ENCODE results near the gene TOP2B.

Gene TOP2B

GRCh38 chr3:25589783-25590258 is 74.9 kb downstream of the TOP2B start:
- Histone ChIP-seq H3K4me3 (ENCODE audit: low read length) (no peak overlapping the region), H4K20me1 (ENCODE audit: insufficient read depth, low read length) (no peaks in the 10 kb centered on the region), H3K36me3 (replicated peaks; ENCODE audit: low read depth, low read length) (no peaks in the 10 kb centered on the region), H2AFZ (ENCODE audit: low read depth, low read length) (no peak overlapping the region), H3K9ac (ENCODE audit: low read length) (no peak overlapping the region), H3K4me1 (ENCODE audit: low read length) (no peaks in the 10 kb centered on the region), H3K9me3 (ENCODE audit: insufficient read depth, low read length) (no peaks in the 10 kb centered on the region), H3K4me2 (ENCODE audit: low read length) (no peak overlapping the region), H3K27ac (ENCODE audit: low read length) (no peak overlapping the region), H3K27me3 (ENCODE audit: low read depth, low read length) (no peaks in the 10 kb centered on the region), H3K79me2 (ENCODE audit: low read length) (no peaks in the 10 kb centered on the region)
- no peak for TF ChIP-seq CTCF (IDR thresholded peaks at IDR 0.05; ENCODE audit: low read depth, low read length)
- TF ChIP-seq EZH2phosphoT487 (IDR thresholded peaks at IDR 0.05; ENCODE audit: low read depth): no peak

- Histone ChIP-seq H3K9ac (ENCODE audit: low read length) (no peak overlapping the region), H3K27me3 (ENCODE audit: low read depth, low read length) (no peaks in the 10 kb centered on the region), H3K27ac (ENCODE audit: low read length) (no peak overlapping the region), H3K9me3 (ENCODE audit: insufficient read depth, low read length) (no peaks in the 10 kb centered on the region), H4K20me1 (ENCODE audit: insufficient read depth, low read length) (no peaks in the 10 kb centered on the region), H3K79me2 (ENCODE audit: low read length) (no peaks in the 10 kb centered on the region), H3K4me3 (ENCODE audit: low read length) (no peak overlapping the region), H3K36me3 (replicated peaks; ENCODE audit: low read depth, low read length) (no peaks in the 10 kb centered on the region), H3K4me2 (ENCODE audit: low read length) (no peak overlapping the region), H3K4me1 (ENCODE audit: low read length) (no peaks in the 10 kb centered on the region), H2AFZ (ENCODE audit: low read depth, low read length) (no peak overlapping the region)
- TF ChIP-seq CTCF (IDR thresholded peaks at IDR 0.05; ENCODE audit: low read depth, low read length) (no peak), EZH2phosphoT487 (IDR thresholded peaks at IDR 0.05; ENCODE audit: low read depth) (no peak)
Measured at GRCh38 chr3:25589104-25589782, 75.5 kb downstream of the TOP2B start.

GRCh38 chr3:25588441-25589103 is 76.1 kb downstream of the TOP2B start:
- H4K20me1 ChIP-seq (ENCODE audit: insufficient read depth, low read length): no peaks in the 10 kb centered on the region
- H3K36me3 ChIP-seq (replicated peaks; ENCODE audit: low read depth, low read length): no peaks in the 10 kb centered on the region
- no peak overlapping the region for H3K9ac ChIP-seq (ENCODE audit: low read length)
- TF ChIP-seq CTCF (IDR thresholded peaks at IDR 0.05; ENCODE audit: low read depth, low read length): no peak
- TF ChIP-seq EZH2phosphoT487 (IDR thresholded peaks at IDR 0.05; ENCODE audit: low read depth): no peak
- no peak overlapping the region for H3K27ac ChIP-seq (ENCODE audit: low read length)
- no peaks in the 10 kb centered on the region for H3K27me3 ChIP-seq (ENCODE audit: low read depth, low read length)
- H3K9me3 ChIP-seq (ENCODE audit: insufficient read depth, low read length): no peaks in the 10 kb centered on the region
- no peak overlapping the region for H3K4me2 ChIP-seq (ENCODE audit: low read length)
- H3K79me2 ChIP-seq (ENCODE audit: low read length): no peaks in the 10 kb centered on the region
- H3K4me3 ChIP-seq (ENCODE audit: low read length): no peak overlapping the region
- H2AFZ ChIP-seq (ENCODE audit: low read depth, low read length): no peak overlapping the region
- H3K4me1 ChIP-seq (ENCODE audit: low read length): no peaks in the 10 kb centered on the region

- no peaks in the 10 kb centered on the region for H4K20me1 ChIP-seq (ENCODE audit: insufficient read depth, low read length)
- H2AFZ ChIP-seq (ENCODE audit: low read depth, low read length): no peak overlapping the region
- no peaks in the 10 kb centered on the region for H3K27me3 ChIP-seq (ENCODE audit: low read depth, low read length)
- no peak overlapping the region for H3K4me2 ChIP-seq (ENCODE audit: low read length)
- H3K4me3 ChIP-seq (ENCODE audit: low read length): no peak overlapping the region
- no peak overlapping the region for H3K9ac ChIP-seq (ENCODE audit: low read length)
- no peak for TF ChIP-seq CTCF (IDR thresholded peaks at IDR 0.05; ENCODE audit: low read depth, low read length)
- TF ChIP-seq EZH2phosphoT487 (IDR thresholded peaks at IDR 0.05; ENCODE audit: low read depth): no peak
- H3K27ac ChIP-seq (ENCODE audit: low read length): no peak overlapping the region
- no peaks in the 10 kb centered on the region for H3K36me3 ChIP-seq (replicated peaks; ENCODE audit: low read depth, low read length)
- no peaks in the 10 kb centered on the region for H3K4me1 ChIP-seq (ENCODE audit: low read length)
- no peaks in the 10 kb centered on the region for H3K9me3 ChIP-seq (ENCODE audit: insufficient read depth, low read length)
- no peaks in the 10 kb centered on the region for H3K79me2 ChIP-seq (ENCODE audit: low read length)
Measured at GRCh38 chr3:25587975-25588374, 76.7 kb downstream of the TOP2B start.
